Smooth muscle cell (in vitro differentiated cells): ENCODE results near the gene ATG2A. TPM values are rescaled to one million over a fixed set of nuclear protein-coding genes. Genes with fewer than 3 reads are reported as not detected.

Experiments
- DNase-seq: peaks from one replicate; lab custom pipeline; 2025; ENCODE audit not compliant: unreplicated experiment; lab: John Stamatoyannopoulos, UW
- H2AFZ ChIP-seq: fragments of 200-600 bp; sonication (generic); 2 replicates; pipeline ENCODE4 v1.6.0; 2016; ENCODE audit warnings: antibody characterized with exemption, low read depth, mild to moderate bottlenecking
- H3F3A ChIP-seq: fragments of 200-600 bp; sonication (generic); 2 replicates; pipeline ENCODE4 v1.6.0; 2017; ENCODE audit warnings: antibody characterized with exemption, low read depth
- H3K27ac ChIP-seq: fragments of 200-600 bp; sonication (generic); 2 replicates; pipeline ENCODE4 v1.5.1; 2016; ENCODE audit warnings: low read depth, mild to moderate bottlenecking
- H3K27me3 ChIP-seq: fragments of 200-600 bp; sonication (generic); 2 replicates; pipeline ENCODE4 v1.6.1; 2016; ENCODE audit warnings: low read depth, mild to moderate bottlenecking
- H3K36me3 ChIP-seq: fragments of 200-600 bp; sonication (generic); 2 replicates; pipeline ENCODE4 v1.5.1; 2016; ENCODE audit warnings: low read depth
- H3K4me1 ChIP-seq: fragments of 200-600 bp; sonication (generic); 2 replicates; pipeline ENCODE4 v1.5.1; 2016; ENCODE audit warnings: low read depth
- H3K4me2 ChIP-seq: fragments of 200-600 bp; sonication (generic); 2 replicates; pipeline ENCODE4 v1.6.0; 2016; ENCODE audit warnings: mild to moderate bottlenecking
- H3K4me3 ChIP-seq: fragments of 200-600 bp; sonication (generic); 2 replicates; pipeline ENCODE4 v1.5.1; 2016; ENCODE audit warnings: mild to moderate bottlenecking
- H3K79me2 ChIP-seq: fragments of 200-600 bp; sonication (generic); 2 replicates; pipeline ENCODE4 v1.6.0; 2016; ENCODE audit warnings: low read depth, mild to moderate bottlenecking
- H3K9ac ChIP-seq: fragments of 200-600 bp; sonication (generic); 2 replicates; pipeline ENCODE4 v1.6.0; 2016; ENCODE audit warnings: low read depth
- H3K9me3 ChIP-seq: fragments of 200-600 bp; sonication (generic); replicated peaks from 2 replicates; pipeline ENCODE4 v1.5.1; 2016; ENCODE audit warnings: low read depth
- H4K20me1 ChIP-seq: fragments of 200-600 bp; sonication (generic); 2 replicates; pipeline ENCODE4 v1.6.0; 2016; ENCODE audit warnings: low read depth
- WGBS: methylation state at CpG from one replicate; pipeline ENCODE4 v1.1.7; 2016; ENCODE audit warnings: low lambda C conversion rate; 5-methylcytosine and 5-hydroxymethylcytosine counted together
- polyA plus RNA-seq: library from polyadenylated mRNA; unstranded; fragments of >200 nt; fragmentation: Nextera tagmentation; extraction: Ambion mirVana; gene quantifications from 2 replicates; pipeline ENCODE4 v1.2.1, GENCODE V29; 2016
- total RNA-seq: library from RNA; depleted of rRNA; stranded (reverse); fragments of >200 nt; gene quantifications from 2 replicates; pipeline ENCODE4 v1.2.3, GENCODE V29; 2014
- TF ChIP-seq, protein P1 (sequence below): fragments of 200-600 bp; sonication (generic); IDR thresholded peaks from 2 replicates; pipeline ENCODE4 v1.5.1; 2017; ENCODE audit warnings: borderline replicate concordance, mild to moderate bottlenecking, antibody characterized with exemption; ENCODE audit not compliant: insufficient read depth, poor library complexity, severe bottlenecking

Gene ATG2A
- total and polyA plus RNA-seq, 2 experiments from 2014 or later, result 4.9 to 6.2 TPM

DNA sequence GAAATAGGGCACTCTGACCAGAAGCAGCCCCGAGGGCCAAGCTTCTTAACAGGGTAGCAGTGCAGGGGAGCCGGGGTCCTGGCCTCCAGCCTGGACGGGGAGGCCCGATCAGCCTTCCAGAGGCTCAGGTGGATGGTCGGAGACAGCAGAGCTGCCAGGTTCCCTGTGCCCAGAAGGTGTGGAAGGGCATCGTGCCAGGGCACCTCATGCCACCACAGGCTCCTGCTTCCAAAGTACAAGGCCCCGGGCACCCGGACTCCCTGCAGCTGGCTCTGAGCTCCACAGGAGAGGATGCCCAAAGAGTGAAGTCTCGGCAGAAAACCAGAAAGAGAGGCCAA, 52.9 kb downstream of the ATG2A start:
- peak overlapping the region; percentile 77 for H3K4me2 ChIP-seq
- no peak for DNase-seq
- no peaks in the 10 kb centered on the region for H3K36me3 ChIP-seq
- peaks cover 15% of the 10 kb centered on the region for H3F3A ChIP-seq
- peaks cover 34% of the 10 kb centered on the region for H3K4me1 ChIP-seq
- no peak overlapping the region for H3K4me3 ChIP-seq
- 80% methylated on average over 9 of the region's 9 CpGs for WGBS
- peak overlapping the region; percentile 89 for H3K27ac ChIP-seq
- no peaks in the 10 kb centered on the region for H3K9me3 ChIP-seq
- H2AFZ ChIP-seq, result no peak overlapping the region
- no peaks in the 10 kb centered on the region for H3K27me3 ChIP-seq
- peaks cover 80% of the 10 kb centered on the region for H3K79me2 ChIP-seq
- peaks cover 85% of the 10 kb centered on the region for H4K20me1 ChIP-seq
- TF ChIP-seq, protein P1, sequence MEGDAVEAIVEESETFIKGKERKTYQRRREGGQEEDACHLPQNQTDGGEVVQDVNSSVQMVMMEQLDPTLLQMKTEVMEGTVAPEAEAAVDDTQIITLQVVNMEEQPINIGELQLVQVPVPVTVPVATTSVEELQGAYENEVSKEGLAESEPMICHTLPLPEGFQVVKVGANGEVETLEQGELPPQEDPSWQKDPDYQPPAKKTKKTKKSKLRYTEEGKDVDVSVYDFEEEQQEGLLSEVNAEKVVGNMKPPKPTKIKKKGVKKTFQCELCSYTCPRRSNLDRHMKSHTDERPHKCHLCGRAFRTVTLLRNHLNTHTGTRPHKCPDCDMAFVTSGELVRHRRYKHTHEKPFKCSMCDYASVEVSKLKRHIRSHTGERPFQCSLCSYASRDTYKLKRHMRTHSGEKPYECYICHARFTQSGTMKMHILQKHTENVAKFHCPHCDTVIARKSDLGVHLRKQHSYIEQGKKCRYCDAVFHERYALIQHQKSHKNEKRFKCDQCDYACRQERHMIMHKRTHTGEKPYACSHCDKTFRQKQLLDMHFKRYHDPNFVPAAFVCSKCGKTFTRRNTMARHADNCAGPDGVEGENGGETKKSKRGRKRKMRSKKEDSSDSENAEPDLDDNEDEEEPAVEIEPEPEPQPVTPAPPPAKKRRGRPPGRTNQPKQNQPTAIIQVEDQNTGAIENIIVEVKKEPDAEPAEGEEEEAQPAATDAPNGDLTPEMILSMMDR, result no peak
- H3K9ac ChIP-seq, result no peak overlapping the region

DNA sequence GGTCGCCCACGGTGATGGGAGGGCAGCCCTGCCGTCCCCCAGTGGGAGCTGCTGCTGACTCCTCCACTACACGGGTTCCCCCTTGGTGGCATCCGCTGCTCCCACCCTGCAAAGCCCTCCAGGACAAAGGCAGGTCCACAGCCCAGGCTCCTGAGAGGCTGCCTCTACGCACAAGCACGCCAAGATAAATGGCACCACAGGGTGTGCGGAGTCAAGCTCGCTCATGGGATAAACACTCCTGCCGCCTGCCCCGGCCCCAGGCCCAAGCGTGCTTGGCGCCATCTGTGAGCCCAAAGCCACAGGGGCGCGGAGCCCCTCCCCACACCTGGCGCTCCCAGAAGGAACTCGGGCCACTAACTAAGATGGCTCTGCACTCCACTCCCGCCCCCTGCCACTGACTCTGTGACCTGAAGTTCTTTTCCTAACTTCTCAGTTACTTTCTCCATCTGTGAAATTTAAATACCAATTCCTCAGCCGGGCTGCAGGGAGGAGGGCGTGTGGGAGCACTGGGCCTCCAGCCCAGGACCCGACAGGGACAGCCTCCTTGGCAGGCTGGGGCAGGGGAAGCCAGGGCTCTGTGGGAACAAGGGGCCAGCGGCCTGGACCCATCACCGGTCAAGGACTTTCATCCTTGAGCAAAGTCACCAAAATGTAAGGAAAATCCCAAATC, 53.5 kb downstream of the ATG2A start:
- Histone ChIP-seq H3K27ac (peak overlapping the region; percentile 89), H3K4me1 (peaks cover 34% of the 10 kb centered on the region), H3K27me3 (no peaks in the 10 kb centered on the region), H3F3A (peaks cover 15% of the 10 kb centered on the region), H3K36me3 (no peaks in the 10 kb centered on the region), H4K20me1 (peaks cover 79% of the 10 kb centered on the region), H3K4me2 (peak overlapping the region; percentile 77), H2AFZ (no peak overlapping the region), H3K4me3 (no peak overlapping the region), H3K9ac (no peak overlapping the region), H3K79me2 (peaks cover 85% of the 10 kb centered on the region), H3K9me3 (no peaks in the 10 kb centered on the region)
- TF ChIP-seq, protein P1, result no peak
- 88% methylated on average over 23 of the region's 23 CpGs for WGBS
- no peak for DNase-seq

DNA sequence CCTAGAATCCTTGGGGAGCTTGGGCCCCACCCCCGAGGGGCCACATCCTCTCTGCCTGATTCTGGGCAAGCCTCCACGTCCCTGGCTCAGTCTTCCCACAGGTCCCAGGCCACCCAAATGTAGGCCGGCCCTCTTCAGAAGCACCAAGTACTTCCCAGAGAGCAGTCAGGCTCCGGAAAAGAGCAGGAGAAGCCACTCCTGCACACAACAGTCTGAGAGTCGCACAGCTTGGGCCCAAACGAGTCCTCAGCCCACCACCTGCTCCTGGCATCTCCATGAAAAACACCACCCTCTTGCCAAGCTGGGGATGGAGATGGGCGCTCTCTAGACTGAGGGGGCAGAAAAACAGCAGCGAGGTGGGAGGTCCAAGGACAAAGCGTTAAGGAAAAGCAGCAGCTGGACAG, 54.0 kb downstream of the ATG2A start:
- no peaks in the 10 kb centered on the region for H3K36me3 ChIP-seq
- no peak overlapping the region for H3K4me3 ChIP-seq
- H3K79me2 ChIP-seq, result peaks cover 83% of the 10 kb centered on the region
- H3F3A ChIP-seq, result peaks cover 15% of the 10 kb centered on the region
- no peak overlapping the region for H2AFZ ChIP-seq
- H3K9ac ChIP-seq, result no peak overlapping the region
- H3K9me3 ChIP-seq, result no peaks in the 10 kb centered on the region
- DNase-seq, result no peak
- TF ChIP-seq, protein P1, result no peak
- peaks cover 74% of the 10 kb centered on the region for H4K20me1 ChIP-seq
- H3K27ac ChIP-seq, result peak overlapping the region; percentile 89
- no peak overlapping the region for H3K4me2 ChIP-seq
- whole genome bisulfite sequencing, result 84% methylated on average over 9 of the region's 9 CpGs
- peaks cover 34% of the 10 kb centered on the region for H3K4me1 ChIP-seq
- H3K27me3 ChIP-seq, result no peaks in the 10 kb centered on the region
